ENCODE data around the gene CHERP. TPM values are rescaled to one million over a fixed set of nuclear protein-coding genes. Genes with fewer than 3 reads are reported as not detected.
A peak's percentile ranks its signal among the peaks of the same experiment; 100 is the strongest.

Gene CHERP
- total and polyA plus RNA-seq, 2 of the 8 experiments (the other 6 are each of a cell fraction or from before 2014, with no cell fraction given), result 13.9 to 73.7 TPM

DNA sequence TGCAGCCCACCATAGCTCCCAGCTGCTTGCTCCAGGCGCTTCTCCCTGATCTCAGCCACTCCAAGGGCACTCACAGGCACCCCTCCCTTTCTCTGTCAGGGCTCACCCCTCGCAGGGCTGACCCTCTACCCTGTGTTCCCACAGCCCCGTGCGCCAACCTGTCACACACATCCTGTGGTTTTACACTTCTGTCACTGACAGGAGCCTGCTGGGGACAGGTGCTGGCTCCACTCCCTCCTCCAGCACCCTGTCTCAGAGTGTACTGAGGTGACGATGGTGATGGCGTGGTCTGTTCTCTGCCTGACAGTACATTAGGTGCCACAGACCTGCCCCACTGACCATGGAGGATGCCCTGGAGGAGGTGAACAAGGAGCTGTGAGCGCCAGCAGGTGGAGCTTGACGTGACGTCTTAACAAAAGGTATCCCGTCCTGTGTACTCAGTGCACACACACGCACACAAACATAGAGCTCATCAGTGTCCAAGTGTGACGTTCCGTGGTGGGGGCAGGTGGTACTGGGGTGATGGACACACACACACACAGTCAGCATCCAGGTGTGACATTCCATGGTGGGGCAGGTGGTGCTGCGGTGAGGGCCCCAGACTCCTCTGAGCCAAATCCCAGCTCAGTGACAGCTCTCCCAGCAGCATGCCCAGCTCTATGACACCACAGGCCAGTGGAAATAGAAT is 25.2 kb downstream of the CHERP start:
- no peak overlapping the region for H2BK12ac ChIP-seq (ENCODE audit: low read depth, low read length)
- 91% methylated on average over 14 of the region's 14 CpGs; no CpG with 5 or more reads in 1 of the 2 experiments for WGBS, 2 experiments (ENCODE audit: extremely low coverage in 1 of 2, insufficient coverage in 1 of 2, insufficient read length in 1 of 2, insufficient replicate concordance in 2 of 2, low coverage in 1 of 2, low lambda C conversion rate in 2 of 2, missing lambda C conversion rate in 1 of 2)
- no peaks in the 10 kb centered on the region for H3K27me3 ChIP-seq (replicated peaks in 1 of 4; ENCODE audit: control insufficient read depth in 3 of 4, extremely low read depth in 1 of 4, insufficient read depth in 3 of 4, low read length in 3 of 4)
- no peaks in the 10 kb centered on the region for H3K79me2 ChIP-seq (ENCODE audit: control insufficient read depth in 1 of 2, insufficient read depth in 2 of 2, low read length in 2 of 2)
- no peak overlapping the region for H2BK15ac ChIP-seq (ENCODE audit: low read length)
- CTCF ChIA-PET (ENCODE audit: partially characterized antibody), result interaction anchor here (0.6 to 6.1 kb wide), 12 partner anchors 10 to 116 kb away, joined by 3 to 67 read pairs (median 4); no protein-coding TSS in a partner anchor
- no peak overlapping the region for H2AK5ac ChIP-seq (ENCODE audit: low read depth, low read length)
- no peak overlapping the region for H3K4me2 ChIP-seq (ENCODE audit: insufficient read depth in 1 of 2, low read depth in 2 of 2, low read length in 2 of 2)
- peaks cover 14 to 27% of the 10 kb centered on the region in 2 experiments for H4K20me1 ChIP-seq (replicated peaks in 1 of 2; ENCODE audit: control insufficient read depth in 1 of 2, insufficient read depth in 2 of 2, low read length in 2 of 2)
- no peak overlapping the region for H2BK120ac ChIP-seq (replicated peaks; ENCODE audit: low read depth, low read length)
- DNase-seq (ENCODE audit: low read depth in 1 of 2, low spot score in 2 of 2) (no peak), FAIRE-seq (no peak)
- H2AFZ ChIP-seq (ENCODE audit: low read length), result no peak overlapping the region
- peaks cover 23 to 52% (median 50%) of the 10 kb centered on the region in 4 experiments for H3K36me3 ChIP-seq (ENCODE audit: control insufficient read depth in 2 of 4, insufficient read depth in 4 of 4, low read length in 3 of 4)
- H4K8ac ChIP-seq (ENCODE audit: extremely low read depth, insufficient read depth, low read length), result no peak overlapping the region
- no peak overlapping the region for H3K14ac ChIP-seq (ENCODE audit: insufficient read length)
- H3K79me1 ChIP-seq (ENCODE audit: low read depth, low read length), result no peaks in the 10 kb centered on the region
- H3K23ac ChIP-seq (ENCODE audit: insufficient read length), result no peak overlapping the region
- no peak overlapping the region for H3K56ac ChIP-seq (replicated peaks; ENCODE audit: insufficient read length, low read depth, low read length)
- no peaks in the 10 kb centered on the region for H3K23me2 ChIP-seq (ENCODE audit: low read depth, low read length)
- no peak overlapping the region for H4K91ac ChIP-seq (replicated peaks; ENCODE audit: insufficient read length, low read length)
- H4K5ac ChIP-seq (ENCODE audit: insufficient read length, low read depth, low read length), result no peak overlapping the region
- no peak overlapping the region for H2BK20ac ChIP-seq (ENCODE audit: low read length)
- TF ChIP-seq CHD2 (IDR thresholded peaks at IDR 0.05; ENCODE audit: low read length), result no peak
- no peak for TF ChIP-seq MAFK (IDR thresholded peaks at IDR 0.05; ENCODE audit: low read depth, low read length)
- no peak for TF ChIP-seq HDAC6 (IDR thresholded peaks at IDR 0.05; ENCODE audit: low read depth, low read length)
- no peak for TF ChIP-seq PHF8 (conservative IDR thresholded peaks at IDR 0.05; ENCODE audit: low read depth, low read length)
- no peak for TF ChIP-seq EZH2 (IDR thresholded peaks at IDR 0.05; ENCODE audit: low read depth, low read length, severe bottlenecking)
- H3K4me1 ChIP-seq (replicated peaks in 1 of 4; ENCODE audit: control insufficient read depth in 3 of 4, insufficient read depth in 4 of 4, low read length in 3 of 4), result no peaks in the 10 kb centered on the region
- no peak overlapping the region for H3K4ac ChIP-seq (replicated peaks; ENCODE audit: insufficient read length, low read depth, low read length)
- H3K27ac ChIP-seq (ENCODE audit: low read depth, low read length), result no peak overlapping the region
- 0 out of 2 replicates have a peak overlapping the region, but pooled peaks have one; percentile 18 for H2BK5ac ChIP-seq (ENCODE audit: low read depth, low read length)
- POLR2A ChIA-PET (ENCODE audit: partially characterized antibody), result interaction anchor here (0.7 to 4.5 kb wide), 9 partner anchors 9 to 75 kb away, joined by 3 to 34 read pairs (median 4); partner anchors contain the start of genes C19orf44 and CALR3
- H3K18ac ChIP-seq (ENCODE audit: extremely low read depth, low read length), result no peak overlapping the region
- H3K9me3 ChIP-seq (ENCODE audit: insufficient read depth in 2 of 2, low read depth in 1 of 2, low read length in 1 of 2), result no peaks in the 10 kb centered on the region
- no peak overlapping the region for H3K4me3 ChIP-seq (ENCODE audit: extremely low read depth in 1 of 4, insufficient read depth in 2 of 4, low read depth in 3 of 4, low read length in 4 of 4)
- H3K9ac ChIP-seq (replicated peaks in 1 of 4; ENCODE audit: extremely low read depth in 1 of 4, low read depth in 3 of 4, low read length in 3 of 4), result no peak overlapping the region

Measured in H1 (cell line).